ENCODE results near the gene FAM131B.

Gene FAM131B

GRCh38 chr7:143359771-143360353 is 2.7 kb downstream of the FAM131B start:
- Histone ChIP-seq H3K4me1 (ENCODE audit: control insufficient read depth, insufficient read depth, low read length) (peaks cover 5% of the 10 kb centered on the region), H3K4me3 (ENCODE audit: low read depth, low read length) (no peak overlapping the region), H3K36me3 (ENCODE audit: control insufficient read depth, insufficient read depth, low read length) (peaks cover 10% of the 10 kb centered on the region), H3K9ac (ENCODE audit: low read depth, low read length) (no peak overlapping the region), H3K27me3 (ENCODE audit: control insufficient read depth, insufficient read depth, low read length) (peaks cover 20% of the 10 kb centered on the region), H3K9me3 (ENCODE audit: control insufficient read depth, insufficient read depth, low read length) (no peaks in the 10 kb centered on the region)

GRCh38 chr7:143358626-143359025 is 3.9 kb downstream of the FAM131B start:
- no peak overlapping the region for H3K4me3 ChIP-seq (ENCODE audit: low read depth, low read length)
- H3K36me3 ChIP-seq (ENCODE audit: control insufficient read depth, insufficient read depth, low read length), result peaks cover 10% of the 10 kb centered on the region
- H3K9ac ChIP-seq (ENCODE audit: low read depth, low read length), result no peak overlapping the region
- H3K4me1 ChIP-seq (ENCODE audit: control insufficient read depth, insufficient read depth, low read length), result peaks cover 5% of the 10 kb centered on the region
- H3K27me3 ChIP-seq (ENCODE audit: control insufficient read depth, insufficient read depth, low read length), result peaks cover 10% of the 10 kb centered on the region
- no peaks in the 10 kb centered on the region for H3K9me3 ChIP-seq (ENCODE audit: control insufficient read depth, insufficient read depth, low read length)

- Histone ChIP-seq H3K4me1 (ENCODE audit: control insufficient read depth, insufficient read depth, low read length) (no peaks in the 10 kb centered on the region), H3K9me3 (ENCODE audit: control insufficient read depth, insufficient read depth, low read length) (no peaks in the 10 kb centered on the region), H3K4me3 (ENCODE audit: low read depth, low read length) (no peak overlapping the region), H3K27me3 (ENCODE audit: control insufficient read depth, insufficient read depth, low read length) (peaks cover 2% of the 10 kb centered on the region), H3K36me3 (ENCODE audit: control insufficient read depth, insufficient read depth, low read length) (peaks cover 10% of the 10 kb centered on the region), H3K9ac (ENCODE audit: low read depth, low read length) (no peak overlapping the region)
These were observed 6.0 kb downstream of the FAM131B start for GRCh38 chr7:143356414-143357050.

GRCh38 chr7:143355450-143356385 is 6.8 kb downstream of the FAM131B start:
- no peaks in the 10 kb centered on the region for H3K4me1 ChIP-seq (ENCODE audit: control insufficient read depth, insufficient read depth, low read length)
- no peak overlapping the region for H3K9ac ChIP-seq (ENCODE audit: low read depth, low read length)
- peaks cover 10% of the 10 kb centered on the region for H3K36me3 ChIP-seq (ENCODE audit: control insufficient read depth, insufficient read depth, low read length)
- no peaks in the 10 kb centered on the region for H3K9me3 ChIP-seq (ENCODE audit: control insufficient read depth, insufficient read depth, low read length)
- H3K4me3 ChIP-seq (ENCODE audit: low read depth, low read length), result no peak overlapping the region
- peaks cover 2% of the 10 kb centered on the region for H3K27me3 ChIP-seq (ENCODE audit: control insufficient read depth, insufficient read depth, low read length)

- H3K9me3 ChIP-seq (ENCODE audit: control insufficient read depth, insufficient read depth, low read length), result no peaks in the 10 kb centered on the region
- no peaks in the 10 kb centered on the region for H3K27me3 ChIP-seq (ENCODE audit: control insufficient read depth, insufficient read depth, low read length)
- H3K4me1 ChIP-seq (ENCODE audit: control insufficient read depth, insufficient read depth, low read length), result no peaks in the 10 kb centered on the region
- H3K9ac ChIP-seq (ENCODE audit: low read depth, low read length), result no peak overlapping the region
- no peak overlapping the region for H3K4me3 ChIP-seq (ENCODE audit: low read depth, low read length)
- H3K36me3 ChIP-seq (ENCODE audit: control insufficient read depth, insufficient read depth, low read length), result peaks cover 10% of the 10 kb centered on the region
These were observed 7.5 kb downstream of the FAM131B start for GRCh38 chr7:143354965-143355364.

GRCh38 chr7:143354376-143354775 is 8.1 kb downstream of the FAM131B start:
- no peaks in the 10 kb centered on the region for H3K4me1 ChIP-seq (ENCODE audit: control insufficient read depth, insufficient read depth, low read length)
- H3K27me3 ChIP-seq (ENCODE audit: control insufficient read depth, insufficient read depth, low read length), result no peaks in the 10 kb centered on the region
- peaks cover 10% of the 10 kb centered on the region for H3K36me3 ChIP-seq (ENCODE audit: control insufficient read depth, insufficient read depth, low read length)
- H3K4me3 ChIP-seq (ENCODE audit: low read depth, low read length), result no peak overlapping the region
- no peak overlapping the region for H3K9ac ChIP-seq (ENCODE audit: low read depth, low read length)
- no peaks in the 10 kb centered on the region for H3K9me3 ChIP-seq (ENCODE audit: control insufficient read depth, insufficient read depth, low read length)

- Histone ChIP-seq H3K4me3 (ENCODE audit: low read depth, low read length) (no peak overlapping the region), H3K4me1 (ENCODE audit: control insufficient read depth, insufficient read depth, low read length) (no peaks in the 10 kb centered on the region), H3K9me3 (ENCODE audit: control insufficient read depth, insufficient read depth, low read length) (no peaks in the 10 kb centered on the region), H3K36me3 (ENCODE audit: control insufficient read depth, insufficient read depth, low read length) (peaks cover 10% of the 10 kb centered on the region), H3K27me3 (ENCODE audit: control insufficient read depth, insufficient read depth, low read length) (no peaks in the 10 kb centered on the region), H3K9ac (ENCODE audit: low read depth, low read length) (no peak overlapping the region)
These were observed 9.9 kb downstream of the FAM131B start for GRCh38 chr7:143352531-143353002.

- no peak overlapping the region for H3K9ac ChIP-seq (ENCODE audit: low read depth, low read length)
- no peaks in the 10 kb centered on the region for H3K4me1 ChIP-seq (ENCODE audit: control insufficient read depth, insufficient read depth, low read length)
- H3K4me3 ChIP-seq (ENCODE audit: low read depth, low read length), result no peak overlapping the region
- H3K27me3 ChIP-seq (ENCODE audit: control insufficient read depth, insufficient read depth, low read length), result peaks cover 3% of the 10 kb centered on the region
- H3K9me3 ChIP-seq (ENCODE audit: control insufficient read depth, insufficient read depth, low read length), result no peaks in the 10 kb centered on the region
- peaks cover 10% of the 10 kb centered on the region for H3K36me3 ChIP-seq (ENCODE audit: control insufficient read depth, insufficient read depth, low read length)
These were observed 10.9 kb downstream of the FAM131B start for GRCh38 chr7:143351574-143351973.

- H3K36me3 ChIP-seq (ENCODE audit: control insufficient read depth, insufficient read depth, low read length), result peaks cover 5% of the 10 kb centered on the region
These were observed 11.5 kb downstream of the FAM131B start for GRCh38 chr7:143351060-143351459.

GRCh38 chr7:143347950-143348349 is 14.6 kb downstream of the FAM131B start:
- Histone ChIP-seq H3K4me3 (ENCODE audit: low read depth, low read length) (no peak overlapping the region), H3K27me3 (ENCODE audit: control insufficient read depth, insufficient read depth, low read length) (peaks cover 6% of the 10 kb centered on the region), H3K36me3 (ENCODE audit: control insufficient read depth, insufficient read depth, low read length) (no peaks in the 10 kb centered on the region), H3K9ac (ENCODE audit: low read depth, low read length) (no peak overlapping the region), H3K9me3 (ENCODE audit: control insufficient read depth, insufficient read depth, low read length) (no peaks in the 10 kb centered on the region), H3K4me1 (ENCODE audit: control insufficient read depth, insufficient read depth, low read length) (peaks cover 3% of the 10 kb centered on the region)

More at GRCh38 chr7:143351060-143351459, 11.5 kb downstream of the FAM131B start:
- Histone ChIP-seq H3K4me1 (ENCODE audit: control insufficient read depth, insufficient read depth, low read length) (no peaks in the 10 kb centered on the region), H3K9ac (ENCODE audit: low read depth, low read length) (no peak overlapping the region), H3K27me3 (ENCODE audit: control insufficient read depth, insufficient read depth, low read length) (peaks cover 3% of the 10 kb centered on the region), H3K4me3 (ENCODE audit: low read depth, low read length) (no peak overlapping the region), H3K9me3 (ENCODE audit: control insufficient read depth, insufficient read depth, low read length) (no peaks in the 10 kb centered on the region)

GRCh38 chr7:143346018-143346417 is 16.5 kb downstream of the FAM131B start:
- Histone ChIP-seq H3K4me1 (ENCODE audit: control insufficient read depth, insufficient read depth, low read length) (peaks cover 3% of the 10 kb centered on the region), H3K9me3 (ENCODE audit: control insufficient read depth, insufficient read depth, low read length) (no peaks in the 10 kb centered on the region), H3K36me3 (ENCODE audit: control insufficient read depth, insufficient read depth, low read length) (no peaks in the 10 kb centered on the region), H3K9ac (ENCODE audit: low read depth, low read length) (peak overlapping the region; percentile 39), H3K27me3 (ENCODE audit: control insufficient read depth, insufficient read depth, low read length) (peaks cover 6% of the 10 kb centered on the region), H3K4me3 (ENCODE audit: low read depth, low read length) (peak overlapping the region; percentile 45)
